Measurements from ENCODE around the gene MMP13. TPM values are rescaled to one million over a fixed set of nuclear protein-coding genes. Genes with fewer than 3 reads are reported as not detected.

MMP13 gene
- total and polyA plus RNA-seq, 9 of the 15 experiments (the other 6 are each of a cell fraction or from before 2014, with no cell fraction given) = not detected

DNA sequence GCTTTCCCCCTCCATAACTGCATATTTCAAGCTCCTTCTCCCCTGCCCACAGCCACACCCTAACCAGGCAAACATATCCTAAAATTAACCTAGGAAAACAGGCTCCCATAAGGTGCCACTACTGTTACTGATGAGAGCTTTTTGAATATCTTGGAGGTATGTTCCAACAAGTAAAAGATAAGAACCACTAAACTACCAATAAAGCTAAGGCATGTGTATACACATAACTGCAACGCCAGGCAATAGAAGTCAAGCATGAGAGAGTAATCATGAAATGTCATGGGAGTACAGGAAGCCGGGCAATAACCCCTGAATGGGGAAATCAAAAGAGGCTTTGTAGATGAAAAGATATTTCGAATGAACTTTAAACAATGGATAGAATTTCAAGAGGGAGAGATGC is 9.3 kb downstream of the MMP13 start:
- intact Hi-C loops (cut with micrococcal nuclease) = loop anchor here (10.0 kb wide), 1 partner anchor 141 kb away; no protein-coding TSS in a partner anchor
- POLR2A ChIA-PET = no interaction called here
- H3K4me3 ChIP-seq = no peak overlapping the region

More for the DNA sequence above, 9.3 kb downstream of the MMP13 start:
- DNase-seq (ENCODE audit: extremely low read depth in 1 of 4, low spot score in 3 of 4) = no peak
- Histone ChIP-seq H3K4me1 (replicated peaks in 1 of 2; ENCODE audit: control insufficient read depth in 2 of 2, insufficient read depth in 2 of 2, low read length in 2 of 2) (no peaks in the 10 kb centered on the region), H2AFZ (ENCODE audit: low read depth, low read length) (no peak overlapping the region), H3K9ac (ENCODE audit: insufficient read depth in 1 of 2, low read depth in 2 of 2, low read length in 2 of 2) (no peak overlapping the region), H3K4me2 (ENCODE audit: insufficient read depth, low read length) (no peak overlapping the region), H3K79me2 (ENCODE audit: control insufficient read depth, insufficient read depth, low read length) (no peaks in the 10 kb centered on the region), H3K9me1 (ENCODE audit: control insufficient read depth, insufficient read depth, low read length) (no peaks in the 10 kb centered on the region), H3K36me3 (ENCODE audit: control insufficient read depth, insufficient read depth, low read length) (no peaks in the 10 kb centered on the region), H3K27me3 (ENCODE audit: control insufficient read depth in 2 of 2, insufficient read depth in 2 of 2, low read length in 2 of 2) (no peaks in the 10 kb centered on the region), H3K9me3 (replicated peaks; ENCODE audit: control insufficient read depth, insufficient read depth, low read depth, low read length) (no peaks in the 10 kb centered on the region), H3K27ac (ENCODE audit: extremely low read depth, low read depth, low read length) (no peak overlapping the region), H4K20me1 (replicated peaks; ENCODE audit: control insufficient read depth, insufficient read depth, low read length) (no peaks in the 10 kb centered on the region; the same call in 1 of the 2 replicates)
- no TSS peak for BruUV-seq (replicated peaks)
- TF ChIP-seq RBM22 (IDR thresholded peaks at IDR 0.05; ENCODE audit: low read depth, low read length, poor library complexity, severe bottlenecking) (no peak), FOXP1 (CRISPR knock-in tag; IDR thresholded peaks at IDR 0.05) (no peak), SMARCE1 (IDR thresholded peaks at IDR 0.05) (no peak), NR2F6 (CRISPR knock-in tag; IDR thresholded peaks at IDR 0.05) (no peak), HNRNPL (IDR thresholded peaks at IDR 0.05; ENCODE audit: low read depth, low read length) (no peak), RCOR1 (IDR thresholded peaks at IDR 0.05; ENCODE audit: borderline replicate concordance in 1 of 2, low read depth in 2 of 2, low read length in 2 of 2) (no peak), ZNF277 (CRISPR knock-in tag; IDR thresholded peaks at IDR 0.05; ENCODE audit: borderline replicate concordance) (no peak), CBX3 (IDR thresholded peaks at IDR 0.05; ENCODE audit: borderline replicate concordance in 1 of 2, low read length in 2 of 2) (no peak), MEF2D (tag; conservative IDR thresholded peaks at IDR 0.05; ENCODE audit: low read depth) (no peak), ZNF766 (CRISPR knock-in tag; conservative IDR thresholded peaks at IDR 0.05) (no peak)
- TF ChIP-seq, protein P1, sequence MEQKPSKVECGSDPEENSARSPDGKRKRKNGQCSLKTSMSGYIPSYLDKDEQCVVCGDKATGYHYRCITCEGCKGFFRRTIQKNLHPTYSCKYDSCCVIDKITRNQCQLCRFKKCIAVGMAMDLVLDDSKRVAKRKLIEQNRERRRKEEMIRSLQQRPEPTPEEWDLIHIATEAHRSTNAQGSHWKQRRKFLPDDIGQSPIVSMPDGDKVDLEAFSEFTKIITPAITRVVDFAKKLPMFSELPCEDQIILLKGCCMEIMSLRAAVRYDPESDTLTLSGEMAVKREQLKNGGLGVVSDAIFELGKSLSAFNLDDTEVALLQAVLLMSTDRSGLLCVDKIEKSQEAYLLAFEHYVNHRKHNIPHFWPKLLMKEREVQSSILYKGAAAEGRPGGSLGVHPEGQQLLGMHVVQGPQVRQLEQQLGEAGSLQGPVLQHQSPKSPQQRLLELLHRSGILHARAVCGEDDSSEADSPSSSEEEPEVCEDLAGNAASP (IDR thresholded peaks at IDR 0.05) = no peak
- CTCF ChIA-PET (ENCODE audit: low intra/inter-chr PET ratio) = no interaction called here
- WGBS (ENCODE audit: insufficient coverage, low coverage, missing lambda C conversion rate) = 0% methylated on average over 3 of the region's 3 CpGs
- FAIRE-seq = no peak
- no peak for ATAC-seq
- in situ Hi-C loops (cut with MboI) = no loop called here

Data from K562 (cell line).